Neural cell (in vitro differentiated cells): ENCODE measurements around the gene COL16A1. TPM values are rescaled to one million over a fixed set of nuclear protein-coding genes. Genes with fewer than 3 reads are reported as not detected.

Source experiments
- H2AFZ ChIP-seq: fragments of 200-600, 300-800 bp; sonication (generic), shearing (Covaris generic); 2 replicates; pipeline ENCODE4 v1.6.0; 2014; ENCODE audit warnings: low read depth, mild to moderate bottlenecking, antibody characterized with exemption, low read length, moderate library complexity
- H3F3A ChIP-seq: fragments of 200-600 bp; shearing (Covaris generic); 2 replicates; pipeline ENCODE4 v1.6.1; 2016; ENCODE audit warnings: mild to moderate bottlenecking, moderate library complexity, mixed read lengths, antibody characterized with exemption, low read length; ENCODE audit not compliant: insufficient read depth, poor library complexity, severe bottlenecking
- H3K27ac ChIP-seq: fragments of 200-600, 300-800 bp; sonication (generic), shearing (Covaris generic); 2 replicates; pipeline ENCODE4 v1.5.1; 2014; ENCODE audit warnings: mild to moderate bottlenecking, low read length, moderate library complexity
- H3K27me3 ChIP-seq: fragments of 300-800, 200-600 bp; sonication (generic), shearing (Covaris generic); 2 replicates; pipeline ENCODE4 v1.6.0; 2014; ENCODE audit warnings: mild to moderate bottlenecking, low read depth, low read length, moderate library complexity; ENCODE audit not compliant: insufficient read depth
- H3K36me3 ChIP-seq: fragments of 300-800, 200-600 bp; sonication (generic), shearing (Covaris generic); 2 replicates; pipeline ENCODE4 v1.5.1; 2014; ENCODE audit warnings: mild to moderate bottlenecking, antibody characterized with exemption, low read length, moderate library complexity; ENCODE audit not compliant: insufficient read depth
- H3K4me2 ChIP-seq: fragments of 300-800, 200-600 bp; sonication (generic), shearing (Covaris generic); 2 replicates; pipeline ENCODE4 v1.6.0; 2014; ENCODE audit warnings: mild to moderate bottlenecking, low read length
- H3K4me3 ChIP-seq: fragments of 300-800, 200-600 bp; sonication (generic), shearing (Covaris generic); 2 replicates; pipeline ENCODE4 v1.5.1; 2014; ENCODE audit warnings: mild to moderate bottlenecking, low read length, moderate library complexity
- H3K79me2 ChIP-seq: fragments of 200-600 bp; shearing (Covaris generic); replicated peaks from 2 replicates; pipeline ENCODE4 v1.6.0; 2014; ENCODE audit warnings: mild to moderate bottlenecking, low read length, moderate library complexity; ENCODE audit not compliant: insufficient read depth
- H3K9ac ChIP-seq: fragments of 300-800, 200-600 bp; sonication (generic), shearing (Covaris generic); 2 replicates; pipeline ENCODE4 v1.6.1; 2016; ENCODE audit warnings: mild to moderate bottlenecking, low read length, mixed read lengths
- H3K9me2 ChIP-seq: fragments of 200-600 bp; shearing (Covaris generic); 2 replicates; pipeline ENCODE4 v1.6.1; 2016; ENCODE audit warnings: mild to moderate bottlenecking, low read length, mixed read lengths; ENCODE audit not compliant: insufficient read depth
- H3K9me3 ChIP-seq: fragments of 200-600, 300-800 bp; sonication (generic), shearing (Covaris generic); 2 replicates; pipeline ENCODE4 v1.6.1; 2016; ENCODE audit warnings: mild to moderate bottlenecking, mixed run types, low read length, moderate library complexity, mixed read lengths
- H4K20me1 ChIP-seq: fragments of 200-600 bp; shearing (Covaris generic); 2 replicates; pipeline ENCODE4 v1.6.1; 2016; ENCODE audit warnings: mild to moderate bottlenecking, mixed run types; ENCODE audit not compliant: insufficient read depth
- CTCF ChIP-seq: fragments of 450-650 bp; IDR thresholded peaks from 2 replicates; pipeline ENCODE4 v1.5.1; 2014; ENCODE audit warnings: antibody characterized with exemption, mild to moderate bottlenecking, moderate library complexity; ENCODE audit not compliant: poor library complexity, severe bottlenecking
- EP300 ChIP-seq: fragments of 450-650 bp; conservative IDR thresholded peaks from 2 replicates; pipeline ENCODE4 v1.6.1; 2014; ENCODE audit warnings: antibody characterized with exemption, mild to moderate bottlenecking, moderate library complexity; ENCODE audit not compliant: poor library complexity, severe bottlenecking
- EZH2 ChIP-seq: fragments of 200-600, 300-800 bp; shearing (Covaris generic), sonication (generic); IDR thresholded peaks from 2 replicates; pipeline ENCODE4 v1.6.1; 2014; ENCODE audit warnings: antibody characterized with exemption, low read length, borderline replicate concordance, mild to moderate bottlenecking; ENCODE audit not compliant: insufficient read depth, poor library complexity, severe bottlenecking
- MXI1 ChIP-seq: fragments of 450-650 bp; conservative IDR thresholded peaks from 2 replicates; pipeline ENCODE4 v1.6.1; 2014; ENCODE audit warnings: antibody characterized with exemption, mild to moderate bottlenecking; ENCODE audit not compliant: poor library complexity, severe bottlenecking
- POLR2AphosphoS5 ChIP-seq: IDR thresholded peaks from 2 replicates; pipeline ENCODE4 v1.6.1; 2012
- RAD21 ChIP-seq: fragments of 450-650 bp; conservative IDR thresholded peaks from 2 replicates; pipeline ENCODE4 v1.6.1; 2014; ENCODE audit warnings: antibody characterized with exemption, mild to moderate bottlenecking, moderate library complexity
- REST ChIP-seq: IDR thresholded peaks from 2 replicates; pipeline ENCODE4 v1.6.1; 2012; ENCODE audit warnings: borderline replicate concordance
- SMC3 ChIP-seq: fragments of 450-650 bp; conservative IDR thresholded peaks from 2 replicates; pipeline ENCODE4 v1.6.1; 2014; ENCODE audit warnings: antibody characterized with exemption, mild to moderate bottlenecking, moderate library complexity; ENCODE audit not compliant: poor library complexity
- TAF1 ChIP-seq: IDR thresholded peaks from 2 replicates; pipeline ENCODE4 v1.6.1; 2012; ENCODE audit warnings: low read depth
- polyA plus RNA-seq: library from polyadenylated mRNA; depleted of rRNA; stranded (reverse); fragments of >200 nt; gene quantifications from 2 replicates; pipeline ENCODE4 v1.2.3, GENCODE V29; 2014

Gene COL16A1
- polyA plus RNA-seq, 1 donor from 2014 or later = 3.4 TPM

- H3K9ac ChIP-seq = no peak overlapping the region
- H3K79me2 ChIP-seq = no peaks in the 10 kb centered on the region
- no peak overlapping the region for H2AFZ ChIP-seq
- TF ChIP-seq SMC3 (no peak), RAD21 (no peak), MXI1 (no peak), REST (no peak), POLR2AphosphoS5 (no peak), CTCF (no peak), TAF1 (no peak), EP300 (no peak), EZH2 (no peak)
- no peak overlapping the region for H3K27ac ChIP-seq
- H3K36me3 ChIP-seq = no peaks in the 10 kb centered on the region
- no peaks in the 10 kb centered on the region for H3F3A ChIP-seq
- H3K4me2 ChIP-seq = no peak overlapping the region
- no peaks in the 10 kb centered on the region for H4K20me1 ChIP-seq
- H3K9me3 ChIP-seq = no peaks in the 10 kb centered on the region
- H3K27me3 ChIP-seq = no peaks in the 10 kb centered on the region
- H3K4me3 ChIP-seq = no peak overlapping the region
- no peaks in the 10 kb centered on the region for H3K9me2 ChIP-seq
Observed at GRCh38 chr1:31624309-31624708, 79.5 kb downstream of the COL16A1 start.

- no peaks in the 10 kb centered on the region for H3F3A ChIP-seq
- TF ChIP-seq RAD21 (no peak), SMC3 (no peak), POLR2AphosphoS5 (no peak), TAF1 (no peak), REST (no peak), MXI1 (no peak), CTCF (no peak), EP300 (no peak), EZH2 (no peak)
Observed at GRCh38 chr1:31623365-31623764, 80.5 kb downstream of the COL16A1 start.

More at GRCh38 chr1:31623365-31623764, 80.5 kb downstream of the COL16A1 start:
- H3K9ac ChIP-seq = no peak overlapping the region
- H3K9me2 ChIP-seq = no peaks in the 10 kb centered on the region
- no peak overlapping the region for H3K27ac ChIP-seq
- no peak overlapping the region for H3K4me2 ChIP-seq
- H4K20me1 ChIP-seq = no peaks in the 10 kb centered on the region
- no peaks in the 10 kb centered on the region for H3K79me2 ChIP-seq
- no peak overlapping the region for H2AFZ ChIP-seq
- no peaks in the 10 kb centered on the region for H3K9me3 ChIP-seq
- no peaks in the 10 kb centered on the region for H3K36me3 ChIP-seq
- peaks cover 2% of the 10 kb centered on the region for H3K27me3 ChIP-seq
- H3K4me3 ChIP-seq = no peak overlapping the region
